GM12872 (cell line): Measurements from ENCODE around the gene EHMT1.

Experiments
- TF ChIP-seq, protein P1 (sequence below): IDR thresholded peaks from 3 replicates; pipeline ENCODE4 v1.5.1; 2011; ENCODE audit warnings: low read depth, mild to moderate bottlenecking, low read length, moderate library complexity; ENCODE audit not compliant: insufficient read depth

EHMT1 gene

GRCh38 chr9:137688261-137688660 lies 69.5 kb downstream of the EHMT1 start:
- TF ChIP-seq, protein P1, sequence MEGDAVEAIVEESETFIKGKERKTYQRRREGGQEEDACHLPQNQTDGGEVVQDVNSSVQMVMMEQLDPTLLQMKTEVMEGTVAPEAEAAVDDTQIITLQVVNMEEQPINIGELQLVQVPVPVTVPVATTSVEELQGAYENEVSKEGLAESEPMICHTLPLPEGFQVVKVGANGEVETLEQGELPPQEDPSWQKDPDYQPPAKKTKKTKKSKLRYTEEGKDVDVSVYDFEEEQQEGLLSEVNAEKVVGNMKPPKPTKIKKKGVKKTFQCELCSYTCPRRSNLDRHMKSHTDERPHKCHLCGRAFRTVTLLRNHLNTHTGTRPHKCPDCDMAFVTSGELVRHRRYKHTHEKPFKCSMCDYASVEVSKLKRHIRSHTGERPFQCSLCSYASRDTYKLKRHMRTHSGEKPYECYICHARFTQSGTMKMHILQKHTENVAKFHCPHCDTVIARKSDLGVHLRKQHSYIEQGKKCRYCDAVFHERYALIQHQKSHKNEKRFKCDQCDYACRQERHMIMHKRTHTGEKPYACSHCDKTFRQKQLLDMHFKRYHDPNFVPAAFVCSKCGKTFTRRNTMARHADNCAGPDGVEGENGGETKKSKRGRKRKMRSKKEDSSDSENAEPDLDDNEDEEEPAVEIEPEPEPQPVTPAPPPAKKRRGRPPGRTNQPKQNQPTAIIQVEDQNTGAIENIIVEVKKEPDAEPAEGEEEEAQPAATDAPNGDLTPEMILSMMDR = no peak

DNA sequence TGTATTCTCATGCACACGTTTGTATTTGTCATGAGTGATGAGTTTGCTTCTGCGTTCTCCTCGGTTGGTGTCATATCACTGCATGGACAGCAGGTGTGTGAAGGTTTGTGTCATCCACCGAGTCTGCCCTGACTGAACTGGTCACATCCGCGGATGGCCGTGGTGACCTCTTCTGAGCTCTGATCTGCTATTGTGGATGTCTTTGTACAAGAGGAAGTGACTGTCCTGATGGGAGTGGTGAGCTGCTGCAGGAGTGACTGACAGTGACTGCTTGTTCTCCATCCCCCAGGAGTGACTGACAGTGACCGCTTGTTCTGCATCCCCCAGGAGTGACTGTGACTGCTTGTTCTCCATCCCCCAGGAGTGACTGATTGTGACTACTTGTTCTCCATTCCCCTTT lies 69.9 kb downstream of the EHMT1 start:
- TF ChIP-seq, protein P1 = no peak

GRCh38 chr9:137689745-137690529 lies 71.1 kb downstream of the EHMT1 start:
- TF ChIP-seq, protein P1 = no peak

DNA sequence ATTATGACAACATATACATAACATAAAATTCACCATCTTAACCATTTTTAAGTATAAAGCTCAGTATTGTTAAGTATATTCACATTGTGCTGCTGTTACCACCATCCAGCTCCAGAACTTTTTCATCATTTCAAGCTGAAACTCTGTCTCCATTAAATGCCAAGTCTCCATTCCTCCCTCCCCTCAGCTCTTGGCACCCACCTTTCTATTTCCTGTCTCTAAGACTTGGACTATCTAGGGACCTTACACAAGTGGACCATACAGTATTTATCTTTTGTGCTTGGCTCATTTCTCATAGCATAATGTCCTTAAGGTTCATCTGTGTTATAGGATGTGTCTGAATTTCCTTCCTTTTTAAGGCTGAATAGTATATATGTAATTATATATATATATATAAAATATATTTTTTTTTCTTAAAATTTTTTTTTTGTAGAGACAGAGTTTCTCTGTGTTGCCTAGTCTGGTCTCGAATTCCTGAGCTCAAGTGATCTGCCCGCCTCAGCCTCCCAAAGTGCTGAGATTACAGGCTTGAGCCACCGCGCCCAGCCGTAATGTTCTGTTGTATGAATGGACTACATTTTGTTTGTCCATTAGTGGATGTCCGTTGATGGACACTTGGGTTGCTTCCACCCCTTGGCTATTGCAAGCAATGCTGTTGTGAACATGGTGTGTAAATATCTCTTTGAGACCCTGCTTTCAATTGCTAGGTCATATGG lies 72.3 kb downstream of the EHMT1 start:
- TF ChIP-seq, protein P1 = no peak

- TF ChIP-seq, protein P1 = no peak
These were observed 73.0 kb downstream of the EHMT1 start for GRCh38 chr9:137691646-137692351.

DNA sequence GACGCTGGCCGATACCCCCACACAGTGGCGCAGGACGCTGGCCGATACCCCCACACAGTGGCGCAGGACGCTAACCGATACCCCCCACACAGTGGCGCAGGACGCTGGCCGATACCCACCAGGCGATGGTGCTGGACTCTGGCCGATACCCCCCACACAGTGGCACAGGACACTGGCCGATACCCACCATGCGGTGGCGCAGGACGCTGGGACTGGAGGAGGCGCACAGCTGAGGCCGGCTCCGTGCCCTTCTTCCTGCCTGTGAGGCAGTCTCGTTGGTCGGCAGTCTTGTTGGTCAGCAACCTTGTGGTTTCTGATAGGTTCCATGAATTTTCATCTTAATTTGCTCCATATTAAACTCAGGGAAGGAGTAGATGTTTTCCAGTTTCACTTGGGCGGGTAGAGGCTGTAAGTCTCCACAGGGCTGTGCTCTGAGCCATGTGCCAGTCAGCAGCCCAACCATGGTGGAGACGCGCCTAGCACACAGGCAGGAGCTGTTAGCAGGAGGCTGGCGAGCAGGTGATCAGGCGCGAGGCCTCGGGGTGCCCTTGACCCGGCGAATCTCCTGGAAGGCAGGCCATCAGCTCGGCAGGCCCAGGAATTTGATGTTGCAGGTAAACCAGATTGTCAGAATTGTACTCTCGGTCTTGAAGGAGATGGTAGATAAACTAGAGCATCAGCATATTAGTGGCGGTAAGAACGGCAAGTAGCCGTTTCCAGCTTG lies 75.6 kb downstream of the EHMT1 start:
- TF ChIP-seq, protein P1 = no peak
